ENCODE results near the gene FCF1.
A peak's percentile ranks its signal among the peaks of the same experiment; 100 is the strongest.
"Not testable (repeated sequence)": the region's sequence is repeated elsewhere in the genome, so short reads cannot be mapped to it uniquely, and the experiment has no call there.

Gene FCF1

DNA sequence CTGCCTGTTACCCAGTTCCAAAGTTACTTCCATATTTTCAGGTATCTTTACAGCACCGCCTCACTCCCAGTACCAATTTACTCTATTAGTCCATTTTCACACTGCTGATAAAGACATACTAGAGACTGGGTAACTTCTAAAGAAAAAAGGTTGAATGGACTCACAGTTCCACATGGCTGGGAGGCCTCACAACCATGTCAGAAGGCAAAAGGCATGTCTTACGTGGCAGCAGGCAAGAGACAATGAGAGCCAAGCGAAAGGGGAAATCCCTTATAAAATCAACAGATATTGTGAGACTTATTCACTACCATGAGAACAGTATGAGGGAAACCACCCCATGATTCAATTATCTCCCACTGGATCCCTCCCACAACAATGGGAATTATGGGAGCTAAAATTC is 9.9 kb upstream of the FCF1 start:
- no peak for DNase-seq

DNA sequence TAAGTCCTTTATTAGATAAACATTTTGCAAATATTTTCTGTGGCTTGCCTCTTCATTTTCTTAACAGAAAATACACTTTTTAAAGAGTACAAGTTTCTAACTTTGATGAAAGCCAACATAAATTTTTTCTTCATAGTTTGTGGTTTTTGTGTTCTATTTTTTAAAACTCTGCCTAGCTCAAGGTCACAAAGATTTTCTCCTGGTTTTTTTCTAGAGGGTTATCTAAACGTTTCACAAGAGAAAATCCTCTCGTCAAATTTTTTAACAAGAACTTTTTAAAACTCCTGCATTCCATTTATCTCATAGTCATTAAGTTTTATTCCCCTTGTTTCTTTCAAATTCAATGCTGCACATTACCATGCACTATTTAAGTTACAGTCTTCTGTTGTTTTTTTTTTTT is 8.3 kb upstream of the FCF1 start:
- DNase-seq: no peak

GRCh38 chr14:74705613-74706500 is 7.1 kb upstream of the FCF1 start:
- no peak for DNase-seq

DNA sequence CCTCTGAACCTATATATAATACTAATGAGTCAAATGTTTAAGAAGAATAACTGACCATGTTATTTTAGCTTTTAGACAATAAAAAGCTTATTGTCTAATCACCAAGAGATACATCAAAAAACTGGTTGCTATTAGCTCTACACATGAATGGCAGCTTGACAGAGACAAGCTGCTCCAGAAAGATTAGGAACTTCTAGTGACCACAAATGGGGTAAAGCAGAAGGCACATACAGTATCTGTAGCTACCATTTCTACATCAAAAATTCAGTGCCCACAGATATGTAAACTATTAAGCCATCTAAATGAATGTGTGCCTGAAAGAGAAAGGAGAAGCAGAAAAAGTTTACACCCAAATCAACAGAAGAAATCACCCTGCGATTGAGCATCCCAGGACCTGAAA is 2.5 kb upstream of the FCF1 start:
- DNase-seq: no peak

- DNase-seq: no peak
Observed at GRCh38 chr14:74711651-74712050, 1.3 kb upstream of the FCF1 start.

DNA sequence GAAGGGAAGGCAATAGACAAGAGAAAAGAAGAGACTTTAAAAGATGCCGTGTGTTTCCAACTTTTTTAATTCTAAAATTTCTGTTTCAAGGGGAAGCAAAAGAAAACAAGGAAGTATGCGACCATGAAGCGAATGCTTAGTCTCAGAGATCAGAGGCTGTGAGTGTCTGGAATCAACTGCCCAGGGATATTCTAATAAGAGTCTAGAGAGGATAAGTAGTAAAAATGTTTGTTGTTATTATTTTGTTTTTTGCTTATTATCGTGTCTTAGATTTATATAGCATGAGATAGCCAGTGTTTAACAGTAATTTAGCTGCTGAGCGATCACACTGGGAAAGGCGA is 421 bp downstream of the FCF1 start:
- DNase-seq: no peak

GRCh38 chr14:74720526-74720925 is 7.6 kb downstream of the FCF1 start:
- DNase-seq: no peak

GRCh38 chr14:74723134-74723533 is 10.2 kb downstream of the FCF1 start:
- DNase-seq: no peak

DNA sequence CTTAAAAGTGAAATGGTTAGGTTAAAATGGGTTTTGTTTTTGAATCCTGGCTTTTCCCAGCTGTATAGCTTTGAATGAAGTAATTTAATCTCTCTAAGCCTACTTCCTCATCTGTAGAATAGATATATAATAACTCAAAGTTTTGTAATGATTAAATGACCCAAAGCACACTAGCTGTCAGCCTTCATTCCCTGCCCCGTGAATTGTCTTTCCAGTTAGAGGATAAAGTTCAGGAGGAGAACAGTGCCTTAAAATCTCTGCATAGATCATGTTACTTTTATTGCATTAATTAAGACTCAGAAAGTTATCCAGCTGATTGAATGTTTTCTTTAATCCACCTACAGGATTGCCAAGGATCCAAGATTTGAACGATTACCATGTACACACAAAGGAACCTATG is 19.4 kb downstream of the FCF1 start:
- DNase-seq: no peak

DNA sequence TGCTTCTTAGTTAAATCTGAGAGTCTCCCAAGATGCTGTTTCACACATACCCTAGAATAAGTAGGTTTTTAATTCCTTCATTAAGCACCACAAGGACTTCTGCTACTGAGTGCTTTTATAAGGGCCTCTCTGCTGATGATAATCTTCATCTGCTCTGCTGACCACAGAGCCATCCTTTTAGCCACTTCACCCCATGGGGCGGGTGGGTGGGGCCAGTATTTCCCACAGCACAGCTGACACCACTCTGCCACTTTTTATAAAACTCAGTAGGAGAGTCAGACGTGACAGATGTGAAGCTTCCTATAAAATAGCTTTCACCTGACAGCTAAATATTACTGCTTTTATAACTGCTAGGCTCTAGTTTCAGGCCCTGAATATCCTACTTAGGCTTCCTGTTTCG is 20.3 kb downstream of the FCF1 start:
- DNase-seq: no peak

- DNase-seq: no peak
Observed at GRCh38 chr14:74735125-74735524, 22.2 kb downstream of the FCF1 start.

DNA sequence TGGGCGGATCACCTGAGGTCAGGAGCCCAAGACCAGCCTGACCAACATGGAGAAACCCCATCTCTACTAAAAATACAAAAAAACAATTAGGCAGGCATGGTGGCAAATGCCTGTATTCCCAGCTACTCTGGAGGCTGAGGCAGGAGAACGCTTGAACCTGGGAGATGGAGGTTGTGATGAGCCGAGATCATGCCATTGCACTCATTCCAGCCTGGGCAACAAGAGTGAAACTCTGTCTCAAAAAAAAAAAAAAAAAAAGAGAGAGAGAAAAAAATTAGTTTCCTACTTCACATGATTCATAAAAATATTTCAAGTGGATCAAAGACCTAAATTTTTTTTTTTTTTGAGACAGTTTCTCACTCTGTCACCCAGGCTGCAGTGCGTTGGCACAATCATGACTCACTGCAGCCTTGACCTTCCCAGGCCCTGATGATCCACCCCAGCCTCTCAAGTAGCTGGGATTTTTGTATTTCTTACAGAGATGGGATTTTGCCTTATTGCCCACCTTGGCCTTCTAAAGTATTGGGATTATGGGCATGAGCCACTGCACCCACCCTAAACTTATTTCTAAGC is 24.9 kb downstream of the FCF1 start:
- DNase-seq: no peak

DNA sequence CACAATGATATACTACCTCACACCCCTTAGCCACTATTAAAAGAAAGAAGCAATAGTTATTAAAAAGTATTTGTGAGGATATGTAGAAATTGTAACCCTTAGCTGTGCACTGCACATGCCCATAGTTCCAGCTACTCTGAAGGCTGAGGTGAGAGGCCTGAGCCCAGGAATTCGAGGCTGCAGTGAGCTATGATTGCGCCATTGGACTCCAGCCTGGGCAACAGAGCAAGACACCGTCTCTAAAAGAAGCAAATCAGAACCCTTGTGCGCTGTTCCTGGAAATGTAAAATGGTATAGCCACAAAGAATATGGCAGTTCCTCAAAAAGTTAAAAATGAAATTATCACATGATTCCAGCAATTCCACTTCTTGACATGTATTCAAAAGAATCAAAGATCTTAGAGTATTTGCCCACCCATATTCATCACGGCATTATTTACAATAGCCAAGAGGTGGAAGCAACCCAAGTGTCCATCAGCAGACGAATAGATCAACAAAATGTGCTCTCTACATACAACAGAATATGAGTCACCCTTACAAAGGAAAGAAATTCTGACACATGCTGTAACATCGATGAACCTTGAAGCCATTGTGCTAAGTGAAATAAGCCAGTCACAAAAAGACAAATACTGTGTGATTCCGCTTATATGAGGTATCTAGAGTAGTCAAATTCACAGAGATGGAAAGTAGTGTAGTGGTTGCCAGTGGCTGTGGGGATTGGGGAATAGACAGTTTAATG is 26.5 kb downstream of the FCF1 start:
- DNase-seq: no peak

DNA sequence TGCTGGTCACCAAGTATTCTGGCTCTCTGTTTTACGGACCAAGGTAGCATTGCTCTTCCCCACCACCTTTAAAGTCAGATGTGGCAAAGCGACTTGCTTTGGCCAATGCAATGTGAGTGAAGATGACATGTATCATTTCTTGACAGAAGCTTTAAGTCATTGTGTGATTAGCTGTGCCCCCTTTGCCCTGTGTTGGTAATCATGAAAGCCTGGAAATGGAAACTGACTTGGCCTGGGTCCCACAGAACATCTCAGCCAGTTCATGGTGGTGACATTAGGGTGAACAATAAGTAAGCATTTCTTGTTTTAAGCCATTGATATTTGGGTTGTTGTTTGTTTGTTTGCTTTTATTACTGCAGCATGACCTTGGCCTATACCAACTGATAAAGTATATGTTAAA is 34.3 kb downstream of the FCF1 start:
- no peak for DNase-seq

DNA sequence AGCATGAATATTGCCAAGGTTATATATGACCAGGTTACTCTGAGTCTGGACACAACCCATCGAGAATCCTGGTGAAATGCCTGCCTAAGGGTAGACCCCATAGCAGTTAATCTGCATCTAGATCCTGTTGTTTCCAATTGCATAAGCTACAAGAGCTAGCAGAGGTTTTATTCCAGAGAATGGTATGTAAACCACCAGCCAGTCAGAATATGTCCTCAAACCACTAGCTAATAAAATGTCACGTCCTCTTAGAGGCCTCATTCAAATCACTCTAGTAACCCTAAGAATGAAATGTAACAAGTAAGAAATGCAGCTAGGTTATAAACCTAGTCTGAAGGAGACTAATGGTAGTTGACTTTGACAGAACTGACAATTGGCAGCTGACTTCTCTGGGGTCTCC is 41.2 kb downstream of the FCF1 start:
- no peak for DNase-seq

- DNase-seq: no peak
Observed at GRCh38 chr14:74754899-74755298, 42.0 kb downstream of the FCF1 start.

DNA sequence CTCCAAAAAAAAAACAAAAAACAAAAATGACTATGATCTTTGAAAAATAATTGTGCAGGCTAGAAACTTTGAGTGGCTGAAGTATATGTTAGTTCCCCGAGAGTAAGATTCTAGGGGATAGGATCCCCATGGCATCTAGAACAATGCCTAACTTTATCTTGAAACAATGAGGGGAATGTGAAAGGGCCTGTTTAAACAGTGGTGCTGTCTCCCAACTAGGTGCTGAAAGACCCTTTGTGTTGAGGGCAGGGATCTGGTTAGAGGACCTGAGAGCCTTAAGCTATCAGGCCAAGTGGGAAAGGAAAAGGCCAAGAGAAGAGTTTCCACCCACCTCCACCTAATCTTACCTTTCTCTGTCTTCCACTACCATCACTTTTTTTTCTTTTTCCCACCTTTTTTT is 43.4 kb downstream of the FCF1 start:
- no peak for DNase-seq

DNA sequence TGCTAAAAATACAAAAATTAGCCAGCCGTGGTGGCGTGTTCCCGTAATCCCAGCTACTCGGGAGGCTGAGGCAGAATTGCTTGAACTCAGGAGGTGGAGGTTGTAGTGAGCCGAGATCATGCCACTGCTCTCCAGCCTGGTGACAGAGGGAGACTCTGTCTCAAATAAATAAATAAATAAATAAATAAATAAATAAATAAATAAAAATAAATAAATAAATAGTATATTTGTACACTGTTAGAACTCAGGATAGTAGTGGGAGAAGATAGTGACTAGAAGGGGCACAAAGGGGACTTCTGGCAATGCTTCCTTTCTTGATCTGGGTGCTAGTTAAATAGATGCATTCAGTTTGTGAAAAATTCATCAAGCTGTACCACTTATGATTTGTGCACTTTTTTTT is 45.6 kb downstream of the FCF1 start:
- not testable (repeated sequence) for DNase-seq

DNA sequence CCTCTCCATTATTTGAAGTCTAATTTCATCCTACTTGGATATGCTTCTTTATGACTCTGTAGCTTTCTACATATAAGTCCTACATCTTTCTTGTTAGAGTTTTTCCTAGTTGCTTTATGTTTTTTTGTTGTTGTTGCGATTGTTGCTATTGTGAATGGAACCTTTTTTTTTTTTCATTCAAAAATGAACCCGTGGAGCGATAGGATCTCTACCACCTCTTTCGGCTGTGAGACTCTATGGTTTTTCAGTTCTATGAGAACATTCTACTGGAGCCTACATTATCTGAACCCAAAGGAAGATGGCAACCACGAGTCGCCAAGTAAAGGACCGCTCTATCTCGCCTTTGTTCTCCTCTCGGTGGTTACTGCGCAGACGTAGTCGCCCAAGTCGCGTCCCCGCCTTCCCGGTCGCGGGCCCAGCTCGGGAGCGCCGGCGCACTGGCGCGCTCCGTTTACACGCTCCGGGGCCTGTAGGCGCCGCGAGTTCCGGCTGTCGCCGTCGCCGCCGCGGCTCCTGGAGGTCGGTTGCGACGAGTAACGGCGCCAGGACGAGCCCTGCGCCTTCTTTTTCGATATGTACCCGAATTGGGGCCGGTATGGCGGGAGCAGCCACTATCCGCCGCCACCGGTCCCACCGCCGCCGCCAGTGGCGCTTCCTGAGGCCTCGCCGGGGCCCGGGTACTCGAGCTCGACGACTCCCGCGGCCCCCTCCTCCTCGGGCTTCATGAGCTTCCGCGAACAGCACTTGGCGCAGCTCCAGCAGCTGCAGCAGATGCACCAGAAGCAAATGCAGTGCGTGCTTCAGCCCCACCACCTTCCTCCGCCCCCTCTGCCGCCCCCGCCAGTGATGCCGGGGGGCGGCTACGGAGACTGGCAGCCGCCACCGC is 50.2 kb downstream of the FCF1 start, which contains the start of gene YLPM1:
Gene YLPM1 (plus strand): TSS at position 400 of the 886 bp plus-strand sequence. CDS start 174 bp downstream, at position 574.
- peak; percentile 89 to 97 for DNase-seq

- DNase-seq: no peak
Observed at GRCh38 chr14:74763803-74764531, 51.0 kb downstream of the FCF1 start.

GRCh38 chr14:74765721-74766120 is 52.8 kb downstream of the FCF1 start:
- no peak for DNase-seq

DNA sequence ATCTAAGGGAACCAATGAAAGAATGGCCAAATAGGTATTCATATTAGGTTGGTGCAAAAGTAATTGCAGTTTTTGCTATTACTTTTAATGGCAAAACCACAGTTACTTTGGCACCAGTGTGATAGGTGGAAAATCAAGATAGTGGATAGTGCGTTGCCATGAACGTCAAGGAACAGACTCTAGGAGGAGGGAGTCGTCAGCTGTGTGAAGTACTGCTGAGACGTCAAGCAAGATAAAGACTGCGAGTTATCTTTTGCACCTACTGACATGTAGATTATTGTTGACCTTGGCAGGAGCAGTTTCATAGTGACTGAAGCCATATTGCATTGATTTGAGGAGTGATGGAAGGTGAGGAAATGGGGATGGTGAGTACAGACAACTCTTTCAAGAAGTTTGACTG is 58.5 kb downstream of the FCF1 start:
- no peak for DNase-seq

All from hippocampal formation (tissue), 2 donors.